HG03442 (cell line): ENCODE data around the gene WNT7A.

Experiments
- ATAC-seq: cut with Tn5 transposase; IDR thresholded peaks from one replicate; pipeline ENCODE4 v1.9.1; 2021; ENCODE audit warnings: mild to moderate bottlenecking, moderate library complexity; ENCODE audit not compliant: unreplicated experiment

WNT7A gene

DNA sequence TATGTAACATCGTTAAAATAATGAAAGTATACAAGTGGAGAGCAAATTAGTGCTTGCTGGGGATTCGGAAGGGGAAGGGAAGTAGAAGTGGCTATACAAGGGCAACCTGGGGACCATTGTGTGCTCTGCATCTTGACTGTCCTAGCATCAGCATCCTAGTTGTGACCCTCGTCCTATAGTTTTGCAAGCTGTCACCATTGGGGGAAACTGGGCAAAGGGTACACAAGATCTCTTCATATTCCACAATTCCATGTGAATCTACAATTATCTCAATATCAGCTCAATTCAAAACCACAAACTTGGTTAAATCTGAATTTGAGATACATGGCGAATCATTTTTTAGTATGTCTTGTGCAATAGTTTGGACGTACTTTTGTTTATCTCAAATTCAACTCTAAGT is 30.9 kb downstream of the WNT7A start:
- ATAC-seq = no peak

DNA sequence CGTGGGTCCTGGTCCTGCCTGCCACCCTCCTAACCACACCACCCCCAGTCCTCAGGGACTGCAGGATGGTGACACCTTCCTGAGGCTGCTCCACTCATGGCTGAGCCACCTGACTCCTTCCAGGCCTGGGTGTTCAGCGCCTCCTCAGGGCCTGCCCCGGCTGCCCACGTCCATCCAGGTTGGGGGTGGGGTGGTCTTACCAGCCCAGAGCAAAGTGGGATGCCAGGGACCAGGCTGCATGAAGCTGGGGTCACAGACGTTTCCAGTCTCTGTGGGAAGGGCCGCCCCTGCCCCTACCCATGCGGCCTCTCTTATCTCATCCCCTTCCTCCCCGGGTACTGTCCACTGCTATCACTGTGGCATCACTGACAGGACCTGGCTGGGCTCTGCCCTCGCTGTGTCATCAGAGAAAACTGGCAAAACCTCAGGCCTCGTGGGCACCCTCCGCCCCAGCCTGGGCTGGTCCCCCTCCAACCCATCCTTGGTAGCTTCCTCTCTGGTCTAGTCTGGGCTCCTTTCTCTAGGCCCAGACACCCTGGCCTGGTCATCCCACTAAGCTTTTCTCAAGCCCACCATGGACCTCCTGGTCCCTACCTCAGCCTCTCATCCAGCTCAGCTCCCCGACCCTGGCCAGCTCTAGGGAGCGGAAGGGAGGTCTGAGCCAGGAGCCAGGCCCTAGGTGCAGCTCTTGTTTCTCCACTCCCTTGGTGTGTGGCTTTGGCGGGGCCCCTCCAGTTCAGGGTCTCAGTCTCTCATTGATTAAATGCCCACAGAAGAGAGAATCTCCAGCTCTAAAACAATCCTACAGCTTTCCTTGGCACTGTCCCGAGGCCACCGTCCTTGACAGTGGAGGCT is 32.9 kb downstream of the WNT7A start:
- ATAC-seq = no peak

DNA sequence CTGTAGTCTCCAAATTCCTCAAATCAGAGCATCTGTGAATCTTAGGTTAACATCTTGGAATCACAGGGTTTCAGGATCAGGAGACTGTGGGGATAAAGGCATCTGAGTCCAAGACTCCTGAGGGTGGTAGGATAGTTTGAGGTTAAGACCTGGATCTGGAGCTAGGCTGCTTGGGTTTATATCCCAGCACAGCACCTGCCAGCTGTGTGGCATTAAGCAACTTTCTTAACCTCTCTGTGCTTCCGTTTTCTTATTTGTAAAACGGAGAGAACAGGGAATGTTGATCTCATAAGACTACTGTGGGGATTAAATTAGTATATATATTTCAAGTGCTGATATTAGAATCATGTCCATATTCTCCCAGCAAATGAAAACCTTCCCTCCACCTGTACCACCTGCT is 33.6 kb downstream of the WNT7A start:
- ATAC-seq = no peak

DNA sequence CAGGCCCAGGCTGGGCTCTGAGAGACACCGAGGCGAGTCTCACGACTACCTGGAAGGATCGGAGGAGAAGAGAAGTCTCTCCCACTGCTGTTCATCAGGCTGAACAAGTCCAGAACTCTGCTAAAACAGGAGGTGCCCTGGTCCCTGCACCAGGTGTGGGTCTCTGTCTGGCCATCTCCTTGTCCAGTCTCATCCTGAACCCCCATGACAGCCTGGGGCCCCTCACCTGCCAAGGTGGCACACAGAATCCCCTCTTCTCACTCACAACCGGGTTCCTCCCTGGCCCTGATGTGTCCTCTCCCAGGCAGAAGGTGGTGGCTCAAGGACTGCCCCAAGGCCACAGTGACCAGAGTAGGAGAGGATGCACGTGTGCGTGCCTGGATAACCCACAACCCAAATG is 34.1 kb downstream of the WNT7A start:
- no peak for ATAC-seq

DNA sequence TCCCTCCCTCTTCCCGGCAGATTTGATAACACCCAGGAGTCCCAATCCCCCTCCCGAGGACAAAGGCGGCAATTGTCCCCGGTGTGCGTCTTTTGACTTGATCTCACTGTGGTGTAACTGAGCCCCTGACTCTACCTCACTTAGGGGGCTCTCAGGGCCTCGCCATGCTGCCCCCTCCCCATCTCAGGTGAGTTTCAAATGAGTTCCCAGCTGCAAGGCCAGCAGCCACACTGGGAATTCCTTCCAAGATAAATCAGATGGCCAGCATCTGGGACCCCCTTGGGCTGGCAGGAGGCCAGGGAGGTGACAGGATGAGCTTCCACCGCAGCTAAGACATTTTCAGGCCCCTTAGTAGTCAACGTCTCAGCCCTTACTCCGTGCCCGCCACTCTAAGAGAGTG is 35.0 kb downstream of the WNT7A start:
- no peak for ATAC-seq

DNA sequence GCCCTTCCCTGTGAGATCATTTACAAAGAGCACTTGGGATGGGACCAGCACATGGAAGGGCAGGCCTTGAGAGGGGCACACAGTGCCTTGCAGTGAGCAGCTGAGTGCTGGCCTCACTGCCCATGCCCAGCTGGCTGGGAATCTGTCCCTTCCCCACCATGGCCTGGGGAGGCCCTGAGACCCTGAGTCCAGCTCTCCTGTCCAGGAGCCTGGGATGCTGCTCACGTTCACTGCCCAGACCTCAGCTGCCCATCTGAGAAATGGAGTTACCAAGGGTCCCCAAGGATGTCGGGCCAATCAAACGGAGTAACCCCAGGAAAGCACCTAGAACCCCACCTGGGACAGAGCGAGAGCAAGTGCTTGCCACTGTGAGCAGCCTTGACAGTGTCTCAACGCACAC is 35.6 kb downstream of the WNT7A start:
- ATAC-seq = no peak

DNA sequence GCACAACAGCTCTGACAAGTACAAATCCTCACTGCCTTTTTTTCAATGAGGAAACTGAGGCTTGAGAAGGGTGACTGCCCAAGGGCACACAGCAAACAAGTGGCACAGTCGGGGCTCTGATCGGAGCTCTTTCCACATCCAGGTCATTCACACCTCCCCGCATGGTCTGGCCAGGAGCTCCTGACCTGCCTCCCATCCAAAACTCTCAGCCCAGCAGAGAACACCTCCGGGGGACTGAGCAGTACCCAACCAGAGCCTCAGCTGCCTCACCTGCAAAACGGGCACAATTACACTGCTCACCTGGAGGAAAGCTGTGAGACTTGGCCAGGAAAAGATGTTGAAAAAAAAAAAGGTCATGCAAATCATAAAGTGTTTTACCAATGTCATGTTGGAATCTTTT is 36.5 kb downstream of the WNT7A start:
- no peak for ATAC-seq

DNA sequence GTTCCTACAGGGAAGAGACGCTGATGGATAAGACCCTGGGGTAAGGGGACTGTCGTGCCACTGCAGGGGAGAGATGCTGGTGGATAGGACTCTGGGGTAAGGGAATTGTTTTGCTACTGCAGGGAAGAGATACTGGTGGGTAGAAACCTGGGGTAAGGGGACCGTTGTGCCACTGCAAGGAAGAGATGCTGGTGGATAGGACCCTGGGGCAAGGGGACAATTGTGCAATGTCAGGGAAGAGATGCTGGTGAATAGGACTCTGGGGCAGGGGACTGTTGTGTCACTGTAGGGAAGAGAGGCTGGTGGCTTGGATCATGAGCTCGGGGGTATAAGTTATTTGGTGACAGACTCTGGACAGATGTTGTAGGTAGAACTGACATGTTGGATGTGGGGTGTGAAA is 37.6 kb downstream of the WNT7A start:
- no peak for ATAC-seq

DNA sequence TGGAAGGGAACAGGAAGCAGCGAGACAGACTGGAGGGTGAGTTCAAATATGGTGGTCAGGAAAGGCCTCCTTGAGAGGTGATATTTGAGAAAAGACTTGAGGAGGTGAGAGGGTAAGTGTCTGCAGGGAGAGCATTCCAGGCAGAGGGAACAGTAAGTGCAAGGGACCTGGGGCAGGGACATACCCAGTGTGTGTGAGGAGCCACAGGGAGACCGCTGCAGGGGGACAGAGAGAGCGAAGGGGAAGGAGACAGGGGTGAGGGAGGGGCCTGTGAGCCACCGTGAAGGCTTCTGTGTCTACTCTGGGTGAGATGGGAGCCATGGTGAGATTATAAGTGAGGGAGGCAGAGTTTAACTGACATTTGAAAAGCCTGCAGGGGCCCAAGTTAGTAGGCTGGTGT is 38.0 kb downstream of the WNT7A start:
- no peak for ATAC-seq

DNA sequence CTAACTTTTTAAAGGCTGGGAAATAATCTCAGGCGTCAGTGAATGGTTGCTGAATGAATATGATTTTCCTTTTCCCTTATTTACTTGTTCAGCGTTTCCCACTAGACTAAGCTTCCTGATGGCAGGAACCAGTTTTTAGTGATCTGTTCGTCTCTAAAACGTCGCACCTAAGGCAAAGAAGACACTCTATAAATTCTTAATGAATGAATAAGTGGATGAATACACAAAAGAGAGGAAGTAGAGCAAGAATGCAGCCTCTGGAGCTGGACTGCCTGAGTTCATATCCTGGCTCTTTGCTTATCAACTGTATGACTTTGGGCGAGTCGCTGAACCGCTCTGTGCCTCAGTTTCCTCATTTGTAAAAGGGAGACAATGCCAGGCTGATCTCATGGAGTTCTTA is 38.7 kb downstream of the WNT7A start:
- ATAC-seq = no peak

DNA sequence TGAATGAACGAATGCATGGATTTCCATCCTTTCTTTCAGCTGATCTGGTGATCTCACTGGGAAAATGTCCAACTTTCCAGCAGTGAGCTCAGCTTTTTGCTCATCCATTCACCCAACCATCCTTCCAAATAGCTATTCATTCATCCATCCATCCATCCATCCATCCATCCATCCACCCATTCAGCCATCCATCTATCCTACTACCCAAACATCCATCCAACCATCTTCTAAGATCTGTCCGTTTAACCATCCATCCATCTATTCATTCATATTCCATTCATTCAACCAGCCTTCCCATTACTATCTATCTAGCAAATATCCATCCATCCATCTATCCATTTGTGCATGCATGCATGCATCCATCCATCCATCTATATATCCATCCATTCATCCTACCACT is 39.4 kb downstream of the WNT7A start:
- ATAC-seq = no peak

DNA sequence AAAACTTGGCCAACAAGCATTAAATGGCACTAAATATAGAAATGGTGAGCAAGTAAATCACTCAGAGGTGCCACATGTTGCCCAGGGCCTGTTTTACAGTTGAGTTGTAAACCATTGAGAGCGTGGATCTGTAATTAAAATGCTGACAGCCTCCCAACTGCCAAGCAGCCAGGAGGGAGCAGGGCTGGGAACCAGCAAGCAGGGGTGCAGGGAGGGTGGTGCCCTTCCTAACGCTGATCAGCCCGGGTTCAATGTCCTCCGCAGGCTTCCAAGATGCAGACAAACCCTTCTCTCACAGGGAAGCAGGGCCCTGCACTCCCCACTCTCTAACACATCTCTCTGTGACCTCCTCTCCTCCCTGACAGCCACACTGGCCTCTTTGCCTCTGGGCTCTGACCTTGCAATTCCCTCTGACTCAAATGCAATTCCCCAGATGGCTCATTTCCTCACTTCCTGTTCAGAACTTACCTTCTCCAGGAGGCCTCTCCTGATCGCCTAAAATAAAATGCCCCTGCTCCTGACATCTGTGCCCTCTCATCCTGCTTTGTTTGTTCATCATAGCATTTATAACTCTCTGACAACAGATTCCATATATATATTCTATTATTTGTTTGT is 40.0 kb downstream of the WNT7A start:
- no peak for ATAC-seq

DNA sequence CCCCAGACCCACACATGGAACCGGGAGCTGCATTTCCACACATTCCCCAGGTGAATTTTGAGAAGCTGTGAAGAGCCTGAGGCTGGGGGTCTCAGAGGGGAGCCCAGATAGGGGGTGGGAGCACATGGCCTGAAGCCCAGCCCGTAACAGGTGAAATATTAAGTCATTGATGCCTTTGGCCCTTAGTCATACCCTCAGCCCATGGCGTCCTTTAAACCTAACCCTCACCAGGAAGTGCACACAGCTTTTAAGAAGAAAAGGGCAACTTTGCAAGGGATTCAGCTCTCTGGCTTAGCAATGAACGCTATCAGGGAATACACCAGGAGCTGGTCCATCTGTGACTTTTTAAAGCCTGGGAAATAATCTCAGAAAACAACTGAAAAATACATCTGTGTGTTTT is 40.6 kb downstream of the WNT7A start:
- no peak for ATAC-seq

DNA sequence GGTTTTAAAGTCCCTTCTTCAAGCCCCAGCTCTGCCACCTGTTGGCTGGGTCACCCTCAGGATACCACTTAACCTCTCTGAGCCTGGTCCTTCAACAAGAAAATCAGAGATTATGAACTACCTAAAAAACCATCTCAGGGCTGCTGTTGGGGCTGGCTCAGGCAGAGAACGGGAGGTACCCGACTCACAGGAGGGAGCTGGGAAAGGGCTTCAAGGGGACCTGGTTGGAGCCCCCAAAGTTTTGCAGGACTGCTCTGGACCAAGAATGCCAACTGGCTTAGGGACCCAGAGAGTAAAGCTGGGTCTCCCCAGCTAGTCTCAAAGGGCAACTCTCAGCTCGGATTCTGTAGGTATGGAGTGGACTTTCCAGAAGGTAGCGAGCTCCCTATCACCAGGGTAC is 41.5 kb downstream of the WNT7A start:
- ATAC-seq = no peak

DNA sequence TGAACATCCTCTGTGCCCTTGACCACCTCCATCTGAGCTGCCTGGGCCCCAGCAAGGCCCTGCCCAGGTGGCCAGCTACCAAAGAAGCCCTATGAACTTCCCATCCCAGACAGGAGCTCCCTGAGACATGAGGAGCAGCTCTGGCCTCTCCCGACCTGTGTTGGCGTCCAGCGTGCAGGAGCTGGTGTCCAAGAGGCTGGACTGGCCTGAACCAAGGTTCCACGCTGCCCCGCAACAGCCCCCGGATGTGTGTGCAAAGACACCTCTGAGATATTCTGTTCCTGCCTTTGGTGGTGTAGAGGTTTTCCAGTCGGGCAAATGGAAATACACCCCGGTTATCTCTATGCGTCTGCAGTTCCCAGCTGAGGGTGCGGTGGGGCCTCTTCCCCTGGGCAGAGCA is 42.1 kb downstream of the WNT7A start:
- ATAC-seq = no peak

DNA sequence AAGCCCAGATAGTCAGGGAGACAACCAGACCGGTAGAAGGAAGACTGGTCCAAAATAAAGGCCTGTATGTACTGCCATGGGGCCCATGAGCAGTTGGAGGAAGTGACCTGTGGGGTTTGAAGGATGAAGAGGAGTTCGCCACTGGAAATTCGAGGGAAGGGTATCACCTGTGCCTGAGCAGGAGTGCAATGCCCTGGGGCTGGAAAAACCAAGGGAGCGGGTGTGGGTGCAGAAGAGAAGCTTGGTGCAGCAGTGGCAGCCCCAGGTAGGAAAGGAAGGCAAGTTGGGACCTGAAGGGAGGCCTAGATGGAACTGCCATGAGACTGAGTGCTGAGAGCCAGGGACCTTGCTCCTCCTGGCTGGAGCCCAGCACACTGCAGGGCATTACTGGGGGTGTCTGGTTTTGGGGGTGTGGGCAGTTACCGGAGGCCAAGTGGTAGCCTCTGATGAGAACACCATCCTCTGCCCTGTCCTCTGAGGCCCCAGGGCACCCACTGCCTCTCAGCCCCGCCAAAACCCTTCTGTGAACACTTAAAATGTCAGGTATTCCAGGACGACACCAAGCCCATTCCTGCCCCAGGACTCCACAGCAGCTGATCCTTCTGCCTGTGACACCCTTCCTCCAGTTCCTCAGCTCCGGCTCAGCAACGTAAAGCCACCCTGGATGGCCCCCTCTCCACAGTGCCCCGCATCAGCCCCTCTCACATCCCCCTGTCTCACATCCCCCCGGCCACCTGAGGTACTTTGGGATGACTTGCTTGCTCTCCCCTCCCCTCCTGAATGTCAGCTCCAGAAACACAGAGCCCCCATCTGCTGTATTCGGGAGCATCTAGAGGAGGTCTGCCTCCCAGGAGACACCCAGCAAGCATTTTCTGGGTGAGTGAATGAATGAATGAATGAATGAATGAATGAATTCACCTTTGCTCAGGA is 42.9 kb downstream of the WNT7A start:
- no peak for ATAC-seq

DNA sequence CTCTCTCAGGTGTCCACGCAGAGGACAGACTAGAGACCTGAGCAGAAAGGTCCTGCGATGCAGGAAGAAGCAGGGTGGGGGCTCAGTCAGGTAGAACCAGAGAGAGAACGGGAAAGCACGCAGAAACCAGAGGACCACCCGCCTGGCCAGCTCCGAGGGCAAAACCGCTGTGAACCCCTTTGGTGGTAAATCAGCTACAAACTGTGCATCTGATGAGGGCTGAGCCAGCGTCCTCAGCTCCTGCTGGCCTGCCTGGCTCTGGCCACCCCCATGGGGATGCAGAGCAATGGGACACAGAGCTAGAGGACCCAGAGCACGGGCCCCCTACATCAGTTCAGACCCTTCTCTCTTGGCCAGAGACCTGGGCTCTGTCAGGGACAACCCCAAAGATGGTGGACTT is 44.6 kb downstream of the WNT7A start:
- ATAC-seq = no peak

DNA sequence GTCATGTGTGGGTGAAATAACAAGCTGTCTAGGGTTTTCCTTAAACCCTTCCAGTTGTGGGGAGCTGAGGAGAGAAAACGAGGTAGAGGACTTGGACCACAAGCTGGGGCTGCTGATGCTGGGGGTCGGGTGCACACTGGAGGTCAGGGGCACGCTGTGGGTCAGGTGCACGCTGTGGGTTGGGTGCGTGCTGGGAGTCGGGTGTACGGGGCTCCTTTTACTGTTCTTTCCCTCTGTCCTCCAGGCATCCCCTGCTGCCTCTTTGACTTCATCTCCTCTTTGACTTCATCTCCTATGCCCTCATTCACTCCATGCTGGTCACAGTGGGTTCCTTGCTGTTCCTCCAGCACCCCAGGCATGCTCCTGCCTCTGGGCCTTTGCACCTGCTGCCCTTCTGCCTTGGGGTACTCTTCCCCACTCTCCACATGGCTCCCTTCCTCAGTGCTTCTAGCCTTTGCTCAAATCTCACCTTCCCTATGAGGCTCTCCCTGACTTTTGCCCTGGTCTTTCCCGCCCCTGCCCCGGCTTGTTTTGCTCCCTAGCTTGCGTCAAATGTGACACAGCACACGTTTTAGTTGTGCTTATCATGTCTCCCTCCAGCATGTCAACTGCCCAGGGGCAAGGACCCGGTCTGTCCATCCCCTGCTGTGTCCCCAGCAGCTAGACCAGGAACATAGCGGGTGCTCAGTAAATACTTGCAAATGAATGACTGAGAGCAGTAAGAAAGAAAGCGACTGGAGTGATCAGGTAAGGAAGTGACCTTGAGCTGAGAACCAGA is 45.4 kb downstream of the WNT7A start:
- no peak for ATAC-seq

DNA sequence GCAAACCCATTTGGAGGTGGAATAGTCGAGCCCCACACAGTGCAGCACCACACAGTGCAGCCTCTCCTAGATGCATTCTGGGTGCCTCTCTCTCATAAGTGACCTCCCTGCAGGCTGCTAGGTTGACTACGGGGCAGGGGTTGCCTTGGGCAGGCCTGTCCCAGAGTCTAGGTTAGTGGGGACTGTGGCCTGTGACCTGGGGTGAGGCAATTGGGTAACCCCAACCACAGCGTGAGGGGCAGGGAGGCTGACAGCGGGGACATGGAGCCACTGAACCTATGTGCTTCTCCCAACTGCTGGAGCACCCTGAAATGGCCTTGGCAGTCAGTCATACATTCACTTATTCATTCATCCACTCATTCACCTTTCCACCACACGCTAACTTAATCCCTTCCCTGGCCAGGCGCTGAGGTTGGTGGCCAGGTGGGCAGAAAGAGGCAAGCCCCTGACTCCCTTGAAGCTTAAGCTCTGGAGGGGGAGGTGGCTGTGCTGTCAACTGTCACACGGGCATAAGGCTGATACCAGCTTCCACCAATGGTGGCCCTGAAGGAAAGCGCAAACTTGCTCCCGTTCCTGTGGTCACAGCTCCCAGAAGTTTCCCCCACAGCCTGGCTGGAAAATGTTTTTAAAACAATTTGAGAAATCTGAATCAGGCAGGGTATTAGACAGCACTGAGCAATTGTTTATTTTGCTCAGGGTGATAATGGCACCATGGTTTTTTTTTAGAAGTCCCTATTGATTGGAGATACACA is 46.2 kb downstream of the WNT7A start:
- ATAC-seq = no peak

DNA sequence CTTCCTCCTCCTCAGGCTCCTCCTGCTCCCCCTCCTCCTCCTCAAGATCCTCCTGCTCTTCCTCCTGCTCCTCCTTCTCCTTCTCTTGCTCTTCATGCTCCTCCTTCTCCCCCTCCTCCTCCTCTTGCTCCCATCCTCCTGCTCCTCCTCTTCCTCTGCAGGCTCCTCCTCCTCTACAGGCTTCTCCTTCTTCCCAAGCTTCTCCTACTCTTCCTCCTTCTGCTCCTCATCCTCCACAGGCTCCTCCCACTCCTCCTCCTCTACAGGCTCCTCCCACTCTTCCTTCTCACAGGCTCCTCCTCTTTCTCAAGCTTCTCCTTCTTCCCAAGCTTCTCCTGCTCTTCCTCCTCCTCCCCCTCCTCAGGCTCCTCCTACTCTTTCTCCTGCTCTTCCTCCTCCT is 47.7 kb downstream of the WNT7A start:
- no peak for ATAC-seq
